Ovary (tissue), 9 donors: ENCODE measurements around the gene PRR15L. TPM values are rescaled to one million over a fixed set of nuclear protein-coding genes. Genes with fewer than 3 reads are reported as not detected.

Source experiments
- DNase-seq, 5 donors: peaks; one replicate each; pipeline ENCODE4 v3.0.0-alpha.2; 2019 to 2020
- H3K27ac ChIP-seq, 2 donors: fragments of 200-600 bp; one replicate each; pipeline versions ENCODE4 v1.5.1 to v1.8.0; 2019 to 2022
- H3K27me3 ChIP-seq: fragments of 200-600 bp; one replicate; pipeline ENCODE4 v1.8.0; 2022
- H3K36me3 ChIP-seq: fragments of 200-600 bp; sonication (generic); one replicate; pipeline ENCODE4 v1.5.1; 2019
- H3K4me1 ChIP-seq: one replicate; pipeline ENCODE4 v1.8.1; 2013; ENCODE audit warnings: mild to moderate bottlenecking, moderate library complexity; ENCODE audit not compliant: insufficient read depth
- H3K4me3 ChIP-seq: fragments of 200-600 bp; sonication (generic); one replicate; pipeline ENCODE4 v1.5.1; 2017
- H3K9me3 ChIP-seq, 2 donors: fragments of 200-600 bp in 1 of 2; sonication (generic) in 1 of 2; one replicate each; pipeline versions ENCODE4 v1.5.1 to v1.8.1; 2013 to 2019; ENCODE audit warnings: mild to moderate bottlenecking in 1 of 2, moderate library complexity in 1 of 2
- EP300 ChIP-seq: sonication (generic); formaldehyde crosslinking; IDR thresholded peaks from one replicate; pipeline ENCODE4 v1.6.1; 2017; ENCODE audit warnings: antibody characterized with exemption
- POLR2A ChIP-seq: fragments of 450-650 bp; IDR thresholded peaks from one replicate; pipeline ENCODE4 v1.6.1; 2017; ENCODE audit warnings: antibody characterized with exemption, mild to moderate bottlenecking, moderate library complexity
- WGBS, 3 donors: extraction: QIAGEN DNeasy Blood & Tissue Kit in 1 of 3; methylation state at CpG; one replicate each; pipeline versions ENCODE4 v1.1.5 to v1.1.7; 2013 to 2017; 5-methylcytosine and 5-hydroxymethylcytosine counted together
- intact Hi-C, 4 donors: fragments of 100-400 bp; cut with DNase I; formaldehyde crosslinking; loops; one replicate each; pipeline versions ENCODE4 v1.11.0 to v1.15.1; 2022 to 2023
- polyA plus RNA-seq, 2 donors: library from polyadenylated mRNA; stranded (reverse); fragments of 200-250 nt in 1 of 2; fragments of 350-450 nt in 1 of 2; fragmentation: Illumina TruSeq in 1 of 2; extraction: RNeasy Lipid Tissue Mini Kit (QIAGEN cat#74804) in 1 of 2; gene quantifications; one replicate each; pipeline ENCODE4 v1.2.3, GENCODE V29; 2013 to 2014
- total RNA-seq, 7 donors: library from RNA; depleted of rRNA in 2 of 7; stranded (reverse); fragments of >200 nt in 2 of 7; fragmentation: NEBNext Ultra II Directional in 3 of 7; extraction: Animal tissue kit (Norgen Biotek cat#: 25700) in 3 of 7; gene quantifications; one replicate each; pipeline versions ENCODE4 v1.1.0 to v1.2.4, GENCODE V29; 2016 to 2023
- TF ChIP-seq, protein P1 (sequence below), 3 donors: fragments of 450-650 bp in 2 of 3; fragments of 200-600 bp in 1 of 3; IDR thresholded peaks; one replicate each; pipeline versions ENCODE4 v1.5.1 to v1.8.0; 2016 to 2022; ENCODE audit warnings: antibody characterized with exemption in 3 of 3, mild to moderate bottlenecking in 1 of 3
- donor health status: DM: no; HTN: no; CAD: no; lungs with moderate emphysema.
- donor health status: DM: no; HTN: no; CAD: no.
- donor health status: Bipolar disorder and iron deficiency.
- donor health status: DM: yes; HTN: yes; CAD: no.
- donor health status: DM: no; HTN: no; CAD: no.
- donor health status: DM: yes; HTN: yes; CAD: no.

The PRR15L gene
- total and polyA plus RNA-seq, 9 donors = 0.16 to 22.3 (median 0.38) TPM

- H3K4me3 ChIP-seq = peak overlapping the region; percentile 16
These were observed 692 bp downstream of the PRR15L start for GRCh38 chr17:47956791-47957590.

DNA sequence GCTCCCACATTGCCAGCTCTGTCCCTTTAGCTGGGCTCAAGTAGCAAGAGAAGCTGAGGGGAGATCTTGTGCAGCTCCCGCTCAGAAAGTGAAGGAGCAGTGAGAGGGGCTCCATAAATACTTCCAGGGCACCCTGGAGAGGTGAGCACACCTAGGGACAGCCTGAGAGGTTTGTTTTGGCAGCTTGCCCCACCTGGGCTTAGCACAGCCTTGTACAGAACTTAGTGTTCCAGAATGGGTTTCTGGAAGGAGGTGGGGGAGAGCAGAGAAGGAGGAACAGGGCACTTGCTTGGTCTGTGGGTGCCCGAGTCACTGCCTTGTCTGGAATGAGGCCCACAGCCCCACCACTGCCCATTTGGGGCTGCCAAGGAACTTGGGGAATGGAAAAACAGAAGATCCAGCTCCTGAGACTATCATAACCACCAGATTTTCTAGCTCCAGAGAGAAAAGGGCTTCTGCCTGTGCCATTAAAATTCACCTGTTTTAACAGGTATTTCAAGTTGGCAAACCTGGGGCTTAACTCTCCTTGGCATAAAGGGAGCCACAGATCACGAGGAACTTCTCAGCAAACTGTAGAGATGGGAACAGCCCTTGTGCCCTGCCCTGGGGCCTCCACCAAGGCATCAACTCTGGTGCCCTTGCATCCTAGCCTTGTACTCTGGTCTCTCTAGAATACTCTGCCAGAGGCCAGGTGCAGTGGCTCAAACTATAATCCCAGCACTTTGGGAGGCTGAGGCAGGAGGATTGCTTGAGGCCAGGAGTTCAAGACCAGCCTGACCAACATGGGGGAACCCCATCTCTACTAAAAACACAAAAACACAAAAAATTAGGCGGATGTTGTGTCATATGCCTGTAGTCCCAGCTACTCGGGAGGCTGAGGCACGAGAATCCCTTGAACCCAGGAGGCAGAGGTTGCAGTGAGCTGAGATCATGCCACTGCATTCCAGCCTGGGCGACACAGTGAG, 1.9 kb downstream of the PRR15L start:
- Histone ChIP-seq H3K9me3 (no peaks in the 10 kb centered on the region), H3K27ac (no peak overlapping the region), H3K36me3 (no peaks in the 10 kb centered on the region), H3K4me3 (peak overlapping the region; percentile 16), H3K4me1 (no peaks in the 10 kb centered on the region), H3K27me3 (no peaks in the 10 kb centered on the region)
- TF ChIP-seq EP300 (no peak), POLR2A (no peak)
- TF ChIP-seq, protein P1, sequence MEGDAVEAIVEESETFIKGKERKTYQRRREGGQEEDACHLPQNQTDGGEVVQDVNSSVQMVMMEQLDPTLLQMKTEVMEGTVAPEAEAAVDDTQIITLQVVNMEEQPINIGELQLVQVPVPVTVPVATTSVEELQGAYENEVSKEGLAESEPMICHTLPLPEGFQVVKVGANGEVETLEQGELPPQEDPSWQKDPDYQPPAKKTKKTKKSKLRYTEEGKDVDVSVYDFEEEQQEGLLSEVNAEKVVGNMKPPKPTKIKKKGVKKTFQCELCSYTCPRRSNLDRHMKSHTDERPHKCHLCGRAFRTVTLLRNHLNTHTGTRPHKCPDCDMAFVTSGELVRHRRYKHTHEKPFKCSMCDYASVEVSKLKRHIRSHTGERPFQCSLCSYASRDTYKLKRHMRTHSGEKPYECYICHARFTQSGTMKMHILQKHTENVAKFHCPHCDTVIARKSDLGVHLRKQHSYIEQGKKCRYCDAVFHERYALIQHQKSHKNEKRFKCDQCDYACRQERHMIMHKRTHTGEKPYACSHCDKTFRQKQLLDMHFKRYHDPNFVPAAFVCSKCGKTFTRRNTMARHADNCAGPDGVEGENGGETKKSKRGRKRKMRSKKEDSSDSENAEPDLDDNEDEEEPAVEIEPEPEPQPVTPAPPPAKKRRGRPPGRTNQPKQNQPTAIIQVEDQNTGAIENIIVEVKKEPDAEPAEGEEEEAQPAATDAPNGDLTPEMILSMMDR (IDR thresholded peaks at IDR 0.05) = no peak
- 84 to 89% (median 86%) methylated on average over 7 of the region's 7 CpGs for WGBS, 3 donors
- intact Hi-C loops = loop anchor here in 1 of 4 donors (10.0 kb wide), 1 partner anchor 111 kb away; the partner anchor contains the start of gene SCRN2
- no peak for DNase-seq

More at GRCh38 chr17:47956791-47957590, 692 bp downstream of the PRR15L start:
- TF ChIP-seq POLR2A = no peak
- TF ChIP-seq, protein P1 (IDR thresholded peaks at IDR 0.05) = no peak
- TF ChIP-seq EP300 = no peak
- WGBS, 3 donors = 68 to 74% (median 74%) methylated on average over 3 to 4 of the region's 4 CpGs
- H3K36me3 ChIP-seq = no peaks in the 10 kb centered on the region
- no peaks in the 10 kb centered on the region for H3K4me1 ChIP-seq
- no peak overlapping the region for H3K27ac ChIP-seq
- no peak for DNase-seq
- intact Hi-C loops = loop anchor here in 1 of 4 donors (10.0 kb wide), 1 partner anchor 112 kb away; the partner anchor contains the start of gene SCRN2
- H3K9me3 ChIP-seq = no peaks in the 10 kb centered on the region
- no peaks in the 10 kb centered on the region for H3K27me3 ChIP-seq

- Histone ChIP-seq H3K36me3 (no peaks in the 10 kb centered on the region), H3K27me3 (no peaks in the 10 kb centered on the region), H3K4me1 (peaks cover 7% of the 10 kb centered on the region), H3K4me3 (no peak overlapping the region), H3K9me3 (no peaks in the 10 kb centered on the region), H3K27ac (no peak overlapping the region)
- no peak for DNase-seq
- TF ChIP-seq EP300 (no peak), POLR2A (no peak)
- TF ChIP-seq, protein P1 (IDR thresholded peaks at IDR 0.05) = no peak
- intact Hi-C loops = loop anchor here in 1 of 4 donors (10.0 kb wide), 1 partner anchor 109 kb away; the partner anchor contains the start of gene SCRN2
These were observed 3.8 kb downstream of the PRR15L start for GRCh38 chr17:47953909-47954308.
